ENCODE results near the gene SPCS3. TPM values are rescaled to one million over a fixed set of nuclear protein-coding genes. Genes with fewer than 3 reads are reported as not detected.
"Not testable (repeated sequence)": the region's sequence is repeated elsewhere in the genome, so short reads cannot be mapped to it uniquely, and the experiment has no call there.

Gene SPCS3
- total RNA-seq, 1 experiment from 2014 or later = 126 TPM

DNA sequence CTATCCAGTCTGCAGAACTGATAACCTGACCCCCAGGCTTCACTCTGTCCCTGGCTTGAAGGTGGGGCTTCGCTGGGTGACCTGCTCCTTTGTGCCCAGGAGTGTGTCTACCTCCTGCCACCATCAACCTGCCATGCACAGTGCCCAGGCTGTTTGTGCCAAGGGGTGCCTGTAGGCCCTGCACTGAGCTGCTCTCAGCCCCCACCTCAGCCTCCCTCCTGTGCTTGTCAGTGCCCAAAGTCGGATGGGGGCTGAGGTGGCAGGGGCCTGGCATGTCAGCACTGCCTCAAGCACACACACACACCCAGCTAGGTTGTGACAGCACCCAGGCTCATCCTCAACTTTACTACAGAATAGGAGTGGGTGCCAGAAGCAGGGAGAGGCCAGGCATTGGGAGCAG lies 23.5 kb downstream of the SPCS3 start:
- ChIA-PET POLR2A (interaction anchor here (1.1 kb wide), 1 partner anchor 12 kb away, joined by 4 read pairs; no protein-coding TSS in a partner anchor), CTCF (interaction anchor here (0.6 to 4.6 kb wide), 7 partner anchors 12 to 396 kb away, joined by 3 to 71 read pairs (median 17); no protein-coding TSS in a partner anchor)
- H3K27me3 Mint-ChIP-seq (ENCODE audit: insufficient read depth, unreplicated experiment) = no peaks in the 10 kb centered on the region
- no peaks in the 10 kb centered on the region for H3K36me3 Mint-ChIP-seq (ENCODE audit: insufficient read depth, unreplicated experiment)
- intact Hi-C loops (cut with micrococcal nuclease) = no loop called here
- no peak for DNase-seq (ENCODE audit: unreplicated experiment)
- peaks cover 7% of the 10 kb centered on the region for H3K9me3 Mint-ChIP-seq (ENCODE audit: unreplicated experiment)
- no peak overlapping the region for H3K4me3 Mint-ChIP-seq (ENCODE audit: unreplicated experiment)
- TF ChIP-seq, protein P1, sequence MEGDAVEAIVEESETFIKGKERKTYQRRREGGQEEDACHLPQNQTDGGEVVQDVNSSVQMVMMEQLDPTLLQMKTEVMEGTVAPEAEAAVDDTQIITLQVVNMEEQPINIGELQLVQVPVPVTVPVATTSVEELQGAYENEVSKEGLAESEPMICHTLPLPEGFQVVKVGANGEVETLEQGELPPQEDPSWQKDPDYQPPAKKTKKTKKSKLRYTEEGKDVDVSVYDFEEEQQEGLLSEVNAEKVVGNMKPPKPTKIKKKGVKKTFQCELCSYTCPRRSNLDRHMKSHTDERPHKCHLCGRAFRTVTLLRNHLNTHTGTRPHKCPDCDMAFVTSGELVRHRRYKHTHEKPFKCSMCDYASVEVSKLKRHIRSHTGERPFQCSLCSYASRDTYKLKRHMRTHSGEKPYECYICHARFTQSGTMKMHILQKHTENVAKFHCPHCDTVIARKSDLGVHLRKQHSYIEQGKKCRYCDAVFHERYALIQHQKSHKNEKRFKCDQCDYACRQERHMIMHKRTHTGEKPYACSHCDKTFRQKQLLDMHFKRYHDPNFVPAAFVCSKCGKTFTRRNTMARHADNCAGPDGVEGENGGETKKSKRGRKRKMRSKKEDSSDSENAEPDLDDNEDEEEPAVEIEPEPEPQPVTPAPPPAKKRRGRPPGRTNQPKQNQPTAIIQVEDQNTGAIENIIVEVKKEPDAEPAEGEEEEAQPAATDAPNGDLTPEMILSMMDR (IDR thresholded peaks at IDR 0.05; ENCODE audit: unreplicated experiment) = no peak
- peaks cover 8% of the 10 kb centered on the region for H3K4me1 Mint-ChIP-seq (ENCODE audit: insufficient read depth, unreplicated experiment)
- no peak overlapping the region for H3K27ac Mint-ChIP-seq (ENCODE audit: low read depth, unreplicated experiment)
- no TSS peak for BruUV-seq (replicated peaks)

DNA sequence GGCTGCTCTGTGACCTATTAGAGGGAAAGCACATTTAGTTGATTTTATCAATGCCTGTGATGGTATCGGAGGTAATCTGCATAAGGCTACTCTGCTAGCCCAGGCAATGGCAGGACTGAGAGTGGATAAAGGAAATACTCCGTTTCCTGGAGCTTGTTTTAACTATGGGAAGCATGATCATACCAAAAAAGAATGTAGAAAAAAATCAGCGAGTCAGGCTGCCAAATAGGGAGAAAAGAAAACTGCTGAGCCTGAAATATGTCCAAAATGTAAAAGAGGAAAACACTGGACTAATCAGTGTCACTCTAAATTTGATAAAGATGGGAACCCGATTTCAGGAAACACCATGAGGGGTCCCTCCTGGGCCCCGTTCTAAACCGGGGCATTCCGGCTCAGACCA lies 25.6 kb downstream of the SPCS3 start:
- H3K27ac Mint-ChIP-seq (ENCODE audit: low read depth, unreplicated experiment); H3K4me3 Mint-ChIP-seq (ENCODE audit: unreplicated experiment); H3K36me3 Mint-ChIP-seq (ENCODE audit: insufficient read depth, unreplicated experiment); H3K9me3 Mint-ChIP-seq (ENCODE audit: unreplicated experiment); BruUV-seq (replicated peaks); H3K4me1 Mint-ChIP-seq (ENCODE audit: insufficient read depth, unreplicated experiment); DNase-seq (ENCODE audit: unreplicated experiment); H3K27me3 Mint-ChIP-seq (ENCODE audit: insufficient read depth, unreplicated experiment); intact Hi-C loops (cut with micrococcal nuclease); POLR2A ChIA-PET: not testable (repeated sequence)
- CTCF ChIA-PET = interaction anchor here (0.8 kb wide), 1 partner anchor 402 kb away, joined by 3 read pairs; no protein-coding TSS in a partner anchor

DNA sequence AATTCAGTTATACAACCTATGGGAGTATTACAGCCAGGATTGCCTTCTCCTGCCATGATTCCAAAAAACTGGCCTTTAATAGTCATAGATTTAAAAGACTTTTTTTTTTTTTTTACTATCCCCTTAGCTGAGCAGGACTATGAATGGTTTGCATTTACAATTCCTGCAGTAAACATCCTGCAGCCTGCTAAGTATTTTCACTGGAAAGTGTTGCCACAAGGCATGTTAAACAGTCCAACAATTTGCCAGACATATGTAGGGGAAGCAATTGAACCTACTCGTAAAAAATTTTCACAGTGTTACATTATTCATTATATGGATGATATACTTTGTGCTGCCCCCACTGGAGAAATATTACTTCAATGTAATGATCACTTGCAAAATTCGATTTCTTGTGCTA lies 27.1 kb downstream of the SPCS3 start:
- H3K4me3 Mint-ChIP-seq (ENCODE audit: unreplicated experiment); H3K9me3 Mint-ChIP-seq (ENCODE audit: unreplicated experiment); H3K36me3 Mint-ChIP-seq (ENCODE audit: insufficient read depth, unreplicated experiment); H3K27me3 Mint-ChIP-seq (ENCODE audit: insufficient read depth, unreplicated experiment); BruUV-seq (replicated peaks); POLR2A ChIA-PET; intact Hi-C loops (cut with micrococcal nuclease); H3K27ac Mint-ChIP-seq (ENCODE audit: low read depth, unreplicated experiment); H3K4me1 Mint-ChIP-seq (ENCODE audit: insufficient read depth, unreplicated experiment); DNase-seq (ENCODE audit: unreplicated experiment): not testable (repeated sequence)
- CTCF ChIA-PET = interaction anchor here (0.6 to 1.0 kb wide), 3 partner anchors 70 to 1571 kb away, joined by 4 to 5 read pairs (median 4); no protein-coding TSS in a partner anchor

DNA sequence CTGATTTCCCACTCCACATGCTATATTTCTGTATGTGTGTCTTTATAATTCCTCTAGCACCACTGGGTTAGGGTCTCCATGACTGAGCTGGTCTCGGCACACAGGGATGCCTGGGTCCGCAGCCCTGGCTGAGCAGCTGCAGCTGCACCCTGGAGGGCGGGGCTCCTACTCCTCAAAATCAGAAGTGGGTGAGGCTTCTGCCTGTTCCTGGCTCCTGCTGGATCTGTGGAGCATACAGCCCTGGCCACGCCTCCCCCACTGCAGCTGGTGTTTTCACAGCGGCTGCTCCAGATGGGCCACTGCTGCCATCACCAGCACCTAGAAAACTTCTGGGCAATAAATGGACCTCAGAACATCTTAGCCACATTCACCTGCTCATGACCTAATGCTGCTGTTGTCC lies 30.9 kb downstream of the SPCS3 start:
- ChIA-PET POLR2A (interaction anchor here (0.6 kb wide), 1 partner anchor 957 kb away, joined by 3 read pairs; no protein-coding TSS in a partner anchor), CTCF (interaction anchor here (0.6 to 3.7 kb wide), 2 partner anchors 10 to 315 kb away, joined by 3 to 24 read pairs; no protein-coding TSS in a partner anchor)
- Mint-ChIP-seq H3K4me1 (ENCODE audit: insufficient read depth, unreplicated experiment) (no peaks in the 10 kb centered on the region), H3K4me3 (ENCODE audit: unreplicated experiment) (no peak overlapping the region), H3K9me3 (ENCODE audit: unreplicated experiment) (no peaks in the 10 kb centered on the region), H3K27ac (ENCODE audit: low read depth, unreplicated experiment) (no peak overlapping the region), H3K27me3 (ENCODE audit: insufficient read depth, unreplicated experiment) (no peaks in the 10 kb centered on the region), H3K36me3 (ENCODE audit: insufficient read depth, unreplicated experiment) (no peaks in the 10 kb centered on the region)
- intact Hi-C loops (cut with micrococcal nuclease) = no loop called here
- TF ChIP-seq, protein P1 (IDR thresholded peaks at IDR 0.05; ENCODE audit: unreplicated experiment) = no peak
- BruUV-seq (replicated peaks) = no TSS peak
- no peak for DNase-seq (ENCODE audit: unreplicated experiment)

DNA sequence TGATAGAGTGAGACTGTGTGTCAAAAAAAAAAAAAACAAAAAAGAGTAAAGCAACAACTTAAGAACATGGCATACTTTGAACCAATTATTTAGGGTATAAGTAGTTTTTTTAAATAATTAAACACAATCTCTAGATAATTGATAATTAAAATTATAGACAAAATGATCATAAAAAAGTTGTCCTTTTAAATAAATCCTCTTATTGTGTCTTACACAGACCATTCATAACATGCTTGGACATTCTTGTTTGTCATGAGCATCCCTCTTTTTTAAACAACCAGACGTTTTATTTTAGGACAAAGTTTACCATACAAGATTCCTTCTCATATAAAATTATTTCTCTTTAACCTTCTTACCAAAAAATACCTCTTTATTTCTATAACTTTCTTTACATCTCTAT lies 35.1 kb downstream of the SPCS3 start:
- Mint-ChIP-seq H3K4me1 (ENCODE audit: insufficient read depth, unreplicated experiment) (no peaks in the 10 kb centered on the region), H3K9me3 (ENCODE audit: unreplicated experiment) (no peaks in the 10 kb centered on the region), H3K27ac (ENCODE audit: low read depth, unreplicated experiment) (no peak overlapping the region), H3K27me3 (ENCODE audit: insufficient read depth, unreplicated experiment) (no peaks in the 10 kb centered on the region), H3K36me3 (ENCODE audit: insufficient read depth, unreplicated experiment) (no peaks in the 10 kb centered on the region), H3K4me3 (ENCODE audit: unreplicated experiment) (no peak overlapping the region)
- intact Hi-C loops (cut with micrococcal nuclease) = no loop called here
- no peak for DNase-seq (ENCODE audit: unreplicated experiment)
- TF ChIP-seq, protein P1 (IDR thresholded peaks at IDR 0.05; ENCODE audit: unreplicated experiment) = no peak
- CTCF ChIA-PET = interaction anchor here (1.4 to 1.7 kb wide), 3 partner anchors 12 to 896 kb away, joined by 3 to 4 read pairs (median 4); no protein-coding TSS in a partner anchor
- POLR2A ChIA-PET = interaction anchor here (0.6 kb wide), 2 partner anchors 84 to 315 kb away, joined by 3 read pairs; no protein-coding TSS in a partner anchor
- no TSS peak for BruUV-seq (replicated peaks)
